H1 (cell line): ENCODE measurements around the gene IL37. TPM values are rescaled to one million over a fixed set of nuclear protein-coding genes. Genes with fewer than 3 reads are reported as not detected.

Experiments used
- CBX5 ChIP-seq: fragments of 300-800, 300-1000 bp; sonication (generic); IDR thresholded peaks from 2 replicates; pipeline ENCODE4 v1.7.1; 2016; ENCODE audit warnings: antibody characterized with exemption, low read length, low read depth
- CHD7 ChIP-seq: fragments of 300-600 bp; sonication (generic); IDR thresholded peaks from 2 replicates; pipeline ENCODE4 v1.7.1; 2012; ENCODE audit warnings: low read length, moderate library complexity, mild to moderate bottlenecking, inconsistent platforms; ENCODE audit not compliant: insufficient replicate concordance
- E2F6 ChIP-seq: IDR thresholded peaks from 2 replicates; pipeline ENCODE4 v1.6.1; 2012; ENCODE audit warnings: inconsistent platforms
- EGR1 ChIP-seq: IDR thresholded peaks from 2 replicates; pipeline ENCODE4 v1.6.1; 2011; ENCODE audit warnings: low read depth, low read length, borderline replicate concordance
- EP300 ChIP-seq, 2 experiments: IDR thresholded peaks; 1 replicate in 1 of 2; 2 replicates in 1 of 2; pipeline ENCODE4 v1.6.1; 2011 to 2012; ENCODE audit warnings: low read depth in 2 of 2, low read length in 2 of 2, mild to moderate bottlenecking in 2 of 2, borderline replicate concordance in 1 of 2, inconsistent platforms in 1 of 2, moderate library complexity in 1 of 2
- NANOG ChIP-seq: IDR thresholded peaks from 2 replicates; pipeline ENCODE4 v1.6.1; 2011; ENCODE audit warnings: low read length, low read depth, mild to moderate bottlenecking, inconsistent platforms; ENCODE audit not compliant: insufficient read depth, poor library complexity, severe bottlenecking
- PHF8 ChIP-seq: fragments of 200-600 bp; sonication (generic); conservative IDR thresholded peaks from 2 replicates; pipeline ENCODE4 v1.7.1; 2012; ENCODE audit warnings: low read depth, mild to moderate bottlenecking, inconsistent platforms, low read length, moderate library complexity
- POLR2AphosphoS5 ChIP-seq: IDR thresholded peaks from 2 replicates; pipeline ENCODE4 v1.6.1; 2011; ENCODE audit warnings: low read depth, low read length
- TCF12 ChIP-seq: IDR thresholded peaks from 2 replicates; pipeline ENCODE4 v1.6.1; 2011; ENCODE audit warnings: low read depth, mild to moderate bottlenecking, low read length
- ZNF274 ChIP-seq: IDR thresholded peaks from 2 replicates; pipeline ENCODE4 v1.7.0; 2012; ENCODE audit warnings: low read length, borderline replicate concordance; ENCODE audit errors: extremely low read depth
- polyA plus RNA-seq, 7 experiments: library from polyadenylated mRNA; depleted of rRNA in 3 of 7; stranded (reverse) in 5 of 7; unstranded in 2 of 7; fragments of >200 nt in 5 of 7; fragments of 200-250 nt in 2 of 7; gene quantifications; 1 replicate in 5 of 7; 2 replicates in 1 of 7; 4 replicates in 1 of 7; pipeline versions ENCODE4 v1.2.1 to v1.2.3, GENCODE V29; 2011 to 2013; ENCODE audit warnings: missing spikeins in 2 of 7, mixed read lengths in 2 of 7
- total RNA-seq: library from RNA; stranded (reverse); fragmentation: NEBNext Ultra II Directional; extraction: Animal tissue kit (Norgen Biotek cat#: 25700); gene quantifications from 2 replicates; pipeline ENCODE4 v1.2.1, GENCODE V29; 2021

Gene IL37
- total and polyA plus RNA-seq, 2 of the 8 experiments (the other 6 are each of a cell fraction or from before 2014, with no cell fraction given) = 0.18 TPM; not detected in 1

GRCh38 chr2:112920923-112921532 is 10.1 kb downstream of the IL37 start (continued):
- TF ChIP-seq CHD7 (no peak), EP300 (IDR thresholded peaks at IDR 0.05; ENCODE audit: borderline replicate concordance in 1 of 2, low read depth in 2 of 2, low read length in 2 of 2) (no peak), CBX5 (no peak), NANOG (no peak), EGR1 (no peak), POLR2AphosphoS5 (no peak), ZNF274 (no peak), TCF12 (no peak), PHF8 (no peak), E2F6 (no peak)
